Osteoblast (primary cell): ENCODE data around the gene TIE1. TPM values are rescaled to one million over a fixed set of nuclear protein-coding genes. Genes with fewer than 3 reads are reported as not detected.

Experiments
- DNase-seq: peaks from one replicate; pipeline ENCODE4 v3.0.0; 2011; ENCODE audit warnings: low spot score, mixed read lengths; ENCODE audit not compliant: insufficient read length; ENCODE audit errors: missing footprints
- H2AFZ ChIP-seq: 2 replicates; pipeline ENCODE4 v1.6.0; 2011; ENCODE audit warnings: mild to moderate bottlenecking, low read length
- H3K27ac ChIP-seq: 2 replicates; pipeline ENCODE4 v1.5.1; 2011; ENCODE audit warnings: mild to moderate bottlenecking, low read depth, low read length, moderate library complexity
- H3K27me3 ChIP-seq: 2 replicates; pipeline ENCODE4 v1.6.0; 2012; ENCODE audit warnings: mild to moderate bottlenecking, control low read depth, inconsistent platforms, low read length, moderate library complexity; ENCODE audit not compliant: insufficient read depth
- H3K36me3 ChIP-seq: 2 replicates; pipeline ENCODE4 v1.5.1; 2011; ENCODE audit warnings: mild to moderate bottlenecking, low read length, control low read depth, moderate library complexity; ENCODE audit not compliant: insufficient read depth
- H3K4me1 ChIP-seq: 2 replicates; pipeline ENCODE4 v1.5.1; 2011; ENCODE audit warnings: mild to moderate bottlenecking, low read length, control low read depth, moderate library complexity; ENCODE audit not compliant: insufficient read depth
- H3K4me2 ChIP-seq: 2 replicates; pipeline ENCODE4 v1.6.0; 2011; ENCODE audit warnings: mild to moderate bottlenecking, low read length; ENCODE audit not compliant: insufficient read depth
- H3K4me3 ChIP-seq: fragments of 200-600 bp; sonication (generic); 3 replicates; pipeline ENCODE4 v1.5.1; 2012; ENCODE audit warnings: mild to moderate bottlenecking, low read length, inconsistent platforms; ENCODE audit not compliant: insufficient read depth
- H3K79me2 ChIP-seq: 2 replicates; pipeline ENCODE4 v1.6.0; 2012; ENCODE audit warnings: mild to moderate bottlenecking, low read length, control low read depth, inconsistent platforms; ENCODE audit not compliant: insufficient read depth
- H3K9me3 ChIP-seq: 2 replicates; pipeline ENCODE4 v1.5.1; 2011; ENCODE audit warnings: low read depth, low read length, control low read depth
- H4K20me1 ChIP-seq: 2 replicates; pipeline ENCODE4 v1.6.0; 2012; ENCODE audit warnings: mild to moderate bottlenecking, low read length, control low read depth; ENCODE audit not compliant: insufficient read depth
- CTCF ChIP-seq: IDR thresholded peaks from 2 replicates; pipeline ENCODE4 v1.5.1; 2011; ENCODE audit warnings: mild to moderate bottlenecking, low read depth, low read length, moderate library complexity; ENCODE audit errors: extremely low read depth
- total RNA-seq: library from RNA; depleted of rRNA; stranded (reverse); fragments of >200 nt; gene quantifications from 2 replicates; pipeline ENCODE4 v1.2.3, GENCODE V29; 2012

Gene TIE1
- total RNA-seq, 1 donor: not detected

- no peak overlapping the region for H3K27ac ChIP-seq
- peak; percentile 34 for TF ChIP-seq CTCF
- no peaks in the 10 kb centered on the region for H3K36me3 ChIP-seq
- H3K4me2 ChIP-seq: no peak overlapping the region
- H3K27me3 ChIP-seq: no peaks in the 10 kb centered on the region
- no peaks in the 10 kb centered on the region for H4K20me1 ChIP-seq
- no peaks in the 10 kb centered on the region for H3K79me2 ChIP-seq
- no peaks in the 10 kb centered on the region for H3K4me1 ChIP-seq
- no peaks in the 10 kb centered on the region for H3K9me3 ChIP-seq
- DNase-seq: peak; percentile 92
- no peak overlapping the region for H2AFZ ChIP-seq
- no peak overlapping the region for H3K4me3 ChIP-seq
Observed at GRCh38 chr1:43316738-43317520, 16.1 kb downstream of the TIE1 start.

GRCh38 chr1:43317817-43318471 is 17.2 kb downstream of the TIE1 start:
- H2AFZ ChIP-seq: no peak overlapping the region

GRCh38 chr1:43318831-43319230 is 18.0 kb downstream of the TIE1 start:
- TF ChIP-seq CTCF: no peak

More at GRCh38 chr1:43317817-43318471, 17.2 kb downstream of the TIE1 start:
- Histone ChIP-seq H4K20me1 (no peaks in the 10 kb centered on the region), H3K4me1 (no peaks in the 10 kb centered on the region), H3K27me3 (no peaks in the 10 kb centered on the region), H3K36me3 (no peaks in the 10 kb centered on the region), H3K9me3 (no peaks in the 10 kb centered on the region), H3K79me2 (no peaks in the 10 kb centered on the region), H3K4me3 (no peak overlapping the region), H3K4me2 (no peak overlapping the region), H3K27ac (no peak overlapping the region)
- no peak for DNase-seq
- TF ChIP-seq CTCF: no peak

GRCh38 chr1:43319288-43319687 is 18.5 kb downstream of the TIE1 start:
- TF ChIP-seq CTCF: no peak
- no peaks in the 10 kb centered on the region for H3K79me2 ChIP-seq
- H2AFZ ChIP-seq: no peak overlapping the region
- H3K4me3 ChIP-seq: no peak overlapping the region
- DNase-seq: no peak
- no peak overlapping the region for H3K27ac ChIP-seq
- H3K27me3 ChIP-seq: no peaks in the 10 kb centered on the region
- no peaks in the 10 kb centered on the region for H3K36me3 ChIP-seq
- H3K4me1 ChIP-seq: no peaks in the 10 kb centered on the region
- no peak overlapping the region for H3K4me2 ChIP-seq
- no peaks in the 10 kb centered on the region for H4K20me1 ChIP-seq
- H3K9me3 ChIP-seq: no peaks in the 10 kb centered on the region

More at GRCh38 chr1:43318831-43319230, 18.0 kb downstream of the TIE1 start:
- Histone ChIP-seq H3K36me3 (no peaks in the 10 kb centered on the region), H3K4me2 (no peak overlapping the region), H3K4me1 (no peaks in the 10 kb centered on the region), H3K79me2 (no peaks in the 10 kb centered on the region), H3K27me3 (no peaks in the 10 kb centered on the region), H2AFZ (no peak overlapping the region), H3K4me3 (no peak overlapping the region), H3K27ac (no peak overlapping the region), H4K20me1 (no peaks in the 10 kb centered on the region), H3K9me3 (no peaks in the 10 kb centered on the region)
- DNase-seq: no peak
